Neuronal stem cell (in vitro differentiated cells): Measurements from ENCODE around the gene NPHS2.

ENCODE experiments used
- DNase-seq: peaks from one replicate; pipeline ENCODE4 v3.0.0-alpha.2; 2013; ENCODE audit warnings: low spot score
- H2AFZ ChIP-seq: one replicate; pipeline ENCODE4 v1.6.1; 2013; ENCODE audit warnings: mild to moderate bottlenecking, low read length, inconsistent platforms
- H2AK5ac ChIP-seq: 2 replicates; pipeline ENCODE4 v1.6.1; 2013; ENCODE audit warnings: low read depth, mild to moderate bottlenecking, inconsistent platforms, low read length, moderate library complexity, mixed read lengths
- H2BK120ac ChIP-seq: 2 replicates; pipeline ENCODE4 v1.6.1; 2013; ENCODE audit warnings: low read depth, mild to moderate bottlenecking, inconsistent platforms, low read length, moderate library complexity, mixed read lengths
- H2BK12ac ChIP-seq: one replicate; pipeline ENCODE4 v1.6.1; 2013; ENCODE audit warnings: low read length, inconsistent platforms
- H2BK15ac ChIP-seq: 2 replicates; pipeline ENCODE4 v1.6.1; 2013; ENCODE audit warnings: mild to moderate bottlenecking, low read length, inconsistent platforms, mixed read lengths
- H2BK5ac ChIP-seq: one replicate; pipeline ENCODE4 v1.6.1; 2013; ENCODE audit warnings: inconsistent platforms, mild to moderate bottlenecking, low read length, moderate library complexity
- H3K14ac ChIP-seq: one replicate; pipeline ENCODE4 v1.6.1; 2013; ENCODE audit warnings: low read length, inconsistent platforms
- H3K18ac ChIP-seq: 2 replicates; pipeline ENCODE4 v1.6.1; 2013; ENCODE audit warnings: low read length, inconsistent platforms
- H3K23ac ChIP-seq: 2 replicates; pipeline ENCODE4 v1.6.1; 2013; ENCODE audit warnings: low read depth, mild to moderate bottlenecking, mixed read lengths, low read length, inconsistent platforms; ENCODE audit not compliant: poor library complexity
- H3K27ac ChIP-seq: replicated peaks from 3 replicates; pipeline ENCODE4 v1.5.1; 2013; ENCODE audit warnings: low read length, inconsistent platforms
- H3K27me3 ChIP-seq, 3 experiments: 2 replicates each; pipeline ENCODE4 v1.6.1; 2013; ENCODE audit warnings: low read length in 3 of 3, mild to moderate bottlenecking in 2 of 3, inconsistent platforms in 1 of 3, low read depth in 1 of 3, mixed read lengths in 1 of 3, moderate library complexity in 1 of 3; ENCODE audit not compliant: control insufficient read depth in 3 of 3, insufficient read depth in 3 of 3
- H3K36me3 ChIP-seq, 2 donors: replicated peaks in 1 of 2; 2 replicates each; pipeline ENCODE4 v1.6.1; 2013; ENCODE audit warnings: low read length in 2 of 2; ENCODE audit not compliant: control insufficient read depth in 2 of 2, insufficient read depth in 2 of 2
- H3K4ac ChIP-seq: 2 replicates; pipeline ENCODE4 v1.6.1; 2013; ENCODE audit warnings: inconsistent platforms, mild to moderate bottlenecking, low read length, moderate library complexity
- H3K4me1 ChIP-seq, 2 donors: 1 replicate in 1 of 2; 2 replicates in 1 of 2; pipeline ENCODE4 v1.6.1; 2013; ENCODE audit warnings: low read length in 2 of 2, low read depth in 1 of 2; ENCODE audit not compliant: control insufficient read depth in 2 of 2, insufficient read depth in 1 of 2
- H3K4me2 ChIP-seq: one replicate; pipeline ENCODE4 v1.6.1; 2013; ENCODE audit warnings: mild to moderate bottlenecking, low read length, inconsistent platforms; ENCODE audit not compliant: insufficient read depth, poor library complexity, severe bottlenecking
- H3K4me3 ChIP-seq, 2 donors: 2 replicates each; pipeline ENCODE4 v1.5.1; 2013; ENCODE audit warnings: low read length in 2 of 2, mild to moderate bottlenecking in 2 of 2, inconsistent platforms in 1 of 2, moderate library complexity in 1 of 2
- H3K79me1 ChIP-seq: one replicate; pipeline ENCODE4 v1.6.1; 2013; ENCODE audit warnings: low read depth, mild to moderate bottlenecking, inconsistent platforms, low read length, moderate library complexity
- H3K9ac ChIP-seq: one replicate; pipeline ENCODE4 v1.6.1; 2013; ENCODE audit warnings: mild to moderate bottlenecking, low read depth, low read length, inconsistent platforms; ENCODE audit not compliant: poor library complexity
- H3K9me3 ChIP-seq, 2 donors: replicated peaks in 1 of 2; 2 replicates each; pipeline versions ENCODE3 to v1.6.1; 2013; ENCODE audit warnings: low read length in 2 of 2, mild to moderate bottlenecking in 2 of 2, inconsistent platforms in 1 of 2, low read depth in 1 of 2, mixed read lengths in 1 of 2, moderate library complexity in 1 of 2; ENCODE audit not compliant: control insufficient read depth in 2 of 2, insufficient read depth in 1 of 2
- H4K8ac ChIP-seq: one replicate; pipeline ENCODE4 v1.6.1; 2013; ENCODE audit warnings: low read depth, mild to moderate bottlenecking, inconsistent platforms, low read length, moderate library complexity
- H4K91ac ChIP-seq: one replicate; pipeline ENCODE4 v1.6.1; 2013; ENCODE audit warnings: low read length, low read depth, mild to moderate bottlenecking, inconsistent platforms; ENCODE audit not compliant: poor library complexity
- WGBS, 2 donors: extraction: QIAGEN DNeasy Blood & Tissue Kit; methylation state at CpG; one replicate each; pipeline ENCODE4 v1.1.7; 2013; ENCODE audit warnings: missing lambda C conversion rate in 2 of 2, mixed read lengths in 1 of 2; ENCODE audit not compliant: insufficient read length in 2 of 2, insufficient replicate concordance in 1 of 2; ENCODE audit errors: extremely low coverage in 2 of 2; 5-methylcytosine and 5-hydroxymethylcytosine counted together

NPHS2 gene

GRCh38 chr1:179583771-179584320 lies 8.1 kb upstream of the NPHS2 start:
- Histone ChIP-seq H3K9ac (no peak overlapping the region), H3K79me1 (no peaks in the 10 kb centered on the region), H3K4me2 (no peak overlapping the region), H2BK15ac (no peak overlapping the region), H3K4me1 (peaks cover 0 to 2% of the 10 kb centered on the region in 2 donors), H3K36me3 (no peaks in the 10 kb centered on the region), H2BK120ac (no peak overlapping the region), H4K8ac (no peak overlapping the region), H3K27ac (no peak overlapping the region), H3K23ac (no peak overlapping the region), H4K91ac (no peak overlapping the region), H2AK5ac (no peak overlapping the region), H3K4me3 (no peak overlapping the region), H3K9me3 (no peaks in the 10 kb centered on the region), H2BK5ac (no peak overlapping the region), H3K4ac (no peak overlapping the region), H2BK12ac (no peak overlapping the region), H3K27me3 (peaks cover 0 to 41% (median 0%) of the 10 kb centered on the region in 3 experiments), H2AFZ (no peak overlapping the region), H3K18ac (no peak overlapping the region), H3K14ac (no peak overlapping the region)
- DNase-seq = no peak
- WGBS, 2 donors = no CpG with 5 or more reads among the region's 5 CpGs

- H4K8ac ChIP-seq = no peak overlapping the region
- no peak overlapping the region for H2AFZ ChIP-seq
- H2AK5ac ChIP-seq = no peak overlapping the region
- WGBS, 2 donors = no CpG with 5 or more reads among the region's 5 CpGs
- no peak overlapping the region for H3K4me2 ChIP-seq
- no peak overlapping the region for H2BK15ac ChIP-seq
- H3K18ac ChIP-seq = no peak overlapping the region
- H3K4me1 ChIP-seq = peaks cover 0 to 3% of the 10 kb centered on the region in 2 donors
- no peak overlapping the region for H2BK12ac ChIP-seq
- no peak overlapping the region for H3K23ac ChIP-seq
- no peak overlapping the region for H3K4me3 ChIP-seq
- no peaks in the 10 kb centered on the region for H3K36me3 ChIP-seq
- no peak overlapping the region for H3K27ac ChIP-seq
- H4K91ac ChIP-seq = no peak overlapping the region
- no peak overlapping the region for H3K14ac ChIP-seq
- H3K27me3 ChIP-seq = peaks cover 0 to 63% (median 27%) of the 10 kb centered on the region in 3 experiments
- no peak overlapping the region for H3K4ac ChIP-seq
- H2BK120ac ChIP-seq = no peak overlapping the region
- H3K9ac ChIP-seq = no peak overlapping the region
- no peaks in the 10 kb centered on the region for H3K79me1 ChIP-seq
- DNase-seq = no peak
- H3K9me3 ChIP-seq = no peaks in the 10 kb centered on the region
- no peak overlapping the region for H2BK5ac ChIP-seq
Observed at GRCh38 chr1:179576509-179576908, 761 bp upstream of the NPHS2 start.

DNA sequence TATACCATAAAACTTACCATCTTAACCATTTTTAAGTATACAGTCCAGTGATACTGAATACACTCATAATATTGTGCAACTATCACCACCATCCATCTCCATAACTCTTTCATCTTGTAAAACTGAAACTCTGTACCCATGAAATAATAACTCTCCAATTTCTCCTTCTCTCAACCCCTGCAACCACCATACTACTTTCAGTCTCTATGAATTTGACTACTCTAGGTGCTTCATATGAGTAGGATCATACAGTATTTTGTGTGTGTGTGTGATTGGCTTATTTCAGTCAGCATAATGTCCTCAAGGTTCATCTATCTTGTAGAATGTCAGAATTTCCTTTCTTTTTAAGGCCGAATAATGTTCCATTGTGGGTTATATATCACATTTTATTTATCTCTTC lies 17.7 kb downstream of the NPHS2 start:
- Histone ChIP-seq H3K27me3 (no peaks in the 10 kb centered on the region), H3K27ac (no peak overlapping the region), H2BK5ac (no peak overlapping the region), H3K4me3 (no peak overlapping the region), H3K9ac (no peak overlapping the region), H3K4ac (no peak overlapping the region), H3K4me1 (peaks cover 0 to 2% of the 10 kb centered on the region in 2 donors), H2BK120ac (no peak overlapping the region), H2BK15ac (no peak overlapping the region), H4K8ac (no peak overlapping the region), H2AK5ac (no peak overlapping the region), H4K91ac (no peak overlapping the region), H2BK12ac (no peak overlapping the region), H3K14ac (no peak overlapping the region), H3K23ac (no peak overlapping the region), H3K18ac (no peak overlapping the region), H3K9me3 (no peaks in the 10 kb centered on the region), H3K36me3 (no peaks in the 10 kb centered on the region), H3K79me1 (no peaks in the 10 kb centered on the region), H2AFZ (no peak overlapping the region), H3K4me2 (no peak overlapping the region)
- WGBS, 2 donors = no CpG with 5 or more reads among the region's 1 CpG
- no peak for DNase-seq

GRCh38 chr1:179554427-179554826 lies 21.3 kb downstream of the NPHS2 start:
- H2AFZ ChIP-seq = no peak overlapping the region
- no peak overlapping the region for H2BK15ac ChIP-seq
- no peak overlapping the region for H3K23ac ChIP-seq
- no peaks in the 10 kb centered on the region for H3K36me3 ChIP-seq
- H3K14ac ChIP-seq = no peak overlapping the region
- H2BK12ac ChIP-seq = no peak overlapping the region
- no peaks in the 10 kb centered on the region for H3K27me3 ChIP-seq
- no peaks in the 10 kb centered on the region for H3K79me1 ChIP-seq
- no peak overlapping the region for H3K27ac ChIP-seq
- peaks cover 0 to 2% of the 10 kb centered on the region in 2 donors for H3K4me1 ChIP-seq
- no peak for DNase-seq
- H3K18ac ChIP-seq = no peak overlapping the region
- no peaks in the 10 kb centered on the region for H3K9me3 ChIP-seq
- no peak overlapping the region for H3K4ac ChIP-seq
- H2BK120ac ChIP-seq = no peak overlapping the region
- H4K8ac ChIP-seq = no peak overlapping the region
- no peak overlapping the region for H3K9ac ChIP-seq
- no peak overlapping the region for H3K4me2 ChIP-seq
- no peak overlapping the region for H3K4me3 ChIP-seq
- H2AK5ac ChIP-seq = no peak overlapping the region
- H2BK5ac ChIP-seq = no peak overlapping the region
- no peak overlapping the region for H4K91ac ChIP-seq
